Activated CD4-positive, alpha-beta T cell treated with anti-CD3 and anti-CD28 coated beads for 4 hours (primary cell): ENCODE results near the gene ZNF774.
A peak's percentile ranks its signal among the peaks of the same experiment; 100 is the strongest.
"Not testable (repeated sequence)": the region's sequence is repeated elsewhere in the genome, so short reads cannot be mapped to it uniquely, and the experiment has no call there.

Source experiments
- DNase-seq, 2 donors: peaks; one replicate each; pipeline ENCODE4 v3.0.0-alpha.2; 2020

ZNF774 gene

GRCh38 chr15:90393040-90393439 lies 41.0 kb downstream of the ZNF774 start:
- DNase-seq: no peak

GRCh38 chr15:90394074-90394473 lies 42.0 kb downstream of the ZNF774 start:
- no peak for DNase-seq

- DNase-seq: no peak
These were observed 42.8 kb downstream of the ZNF774 start for GRCh38 chr15:90394748-90395442.

- DNase-seq: no peak
These were observed 44.2 kb downstream of the ZNF774 start for GRCh38 chr15:90396321-90396720.

- no peak for DNase-seq
These were observed 48.1 kb downstream of the ZNF774 start for GRCh38 chr15:90400005-90400758.

GRCh38 chr15:90400759-90401314 lies 48.8 kb downstream of the ZNF774 start:
- DNase-seq: peak; percentile 48 to 55

GRCh38 chr15:90401495-90401894 lies 49.4 kb downstream of the ZNF774 start:
- DNase-seq: no peak

- no peak for DNase-seq
These were observed 50.1 kb downstream of the ZNF774 start for GRCh38 chr15:90402223-90402622.

- DNase-seq: no peak
These were observed 50.7 kb downstream of the ZNF774 start for GRCh38 chr15:90402767-90403166.

GRCh38 chr15:90405055-90405607 lies 53.0 kb downstream of the ZNF774 start:
- no peak for DNase-seq

- DNase-seq: no peak
These were observed 55.3 kb downstream of the ZNF774 start for GRCh38 chr15:90407336-90407735.

- no peak for DNase-seq
These were observed 55.8 kb downstream of the ZNF774 start for GRCh38 chr15:90407871-90408317.

GRCh38 chr15:90408657-90409056 lies 56.6 kb downstream of the ZNF774 start:
- no peak for DNase-seq

- not testable (repeated sequence) for DNase-seq
These were observed 57.5 kb downstream of the ZNF774 start for GRCh38 chr15:90409587-90409986.

- not testable (repeated sequence) for DNase-seq
These were observed 58.2 kb downstream of the ZNF774 start for GRCh38 chr15:90410316-90410715.

- no peak for DNase-seq
These were observed 59.1 kb downstream of the ZNF774 start for GRCh38 chr15:90411176-90411575.
